KMS-11 (cell line): ENCODE measurements around the gene C12orf56.

ENCODE experiments used
- H2AFZ ChIP-seq: fragments of 200-600 bp; sonication (generic); 2 replicates; pipeline ENCODE4 v1.6.1; 2016; ENCODE audit warnings: antibody characterized with exemption, mixed run types, low read depth
- H3K27ac ChIP-seq: fragments of 200-600 bp; sonication (generic); 2 replicates; pipeline ENCODE4 v1.6.1; 2016; ENCODE audit warnings: mild to moderate bottlenecking, mixed run types
- H3K27me3 ChIP-seq: fragments of 200-600 bp; sonication (generic); 2 replicates; pipeline ENCODE4 v1.6.1; 2017; ENCODE audit warnings: mild to moderate bottlenecking, low read depth, mixed run types, moderate library complexity; ENCODE audit not compliant: insufficient read depth
- H3K36me3 ChIP-seq: fragments of 200-600 bp; sonication (generic); 2 replicates; pipeline ENCODE4 v1.6.1; 2017; ENCODE audit warnings: mild to moderate bottlenecking, mixed run types; ENCODE audit not compliant: insufficient read depth
- H3K4me1 ChIP-seq: fragments of 200-600 bp; sonication (generic); 2 replicates; pipeline ENCODE4 v1.6.1; 2016; ENCODE audit warnings: mild to moderate bottlenecking, low read depth, mixed run types; ENCODE audit not compliant: poor library complexity, severe bottlenecking
- H3K4me2 ChIP-seq: fragments of 200-600 bp; sonication (generic); 2 replicates; pipeline ENCODE4 v1.7.0; 2016; ENCODE audit warnings: mild to moderate bottlenecking, mixed run types
- H3K4me3 ChIP-seq: fragments of 200-600 bp; sonication (generic); IDR thresholded peaks from 2 replicates; pipeline ENCODE4 v1.6.1; 2017; ENCODE audit warnings: low read depth, low read length, mixed read lengths; ENCODE audit not compliant: insufficient read depth
- H3K79me2 ChIP-seq: fragments of 200-600 bp; sonication (generic); 2 replicates; pipeline ENCODE4 v1.6.1; 2016; ENCODE audit warnings: low read depth, mixed run types; ENCODE audit not compliant: insufficient read depth
- H3K9ac ChIP-seq: fragments of 200-600 bp; sonication (generic); 2 replicates; pipeline ENCODE4 v1.6.1; 2016; ENCODE audit warnings: mild to moderate bottlenecking, mixed run types
- H4K20me1 ChIP-seq: fragments of 200-600 bp; sonication (generic); 2 replicates; pipeline ENCODE4 v1.6.1; 2016; ENCODE audit warnings: mild to moderate bottlenecking, mixed run types; ENCODE audit not compliant: insufficient read depth
- CTCF ChIP-seq: fragments of 200-600 bp; sonication (generic); conservative IDR thresholded peaks from 2 replicates; pipeline ENCODE4 v1.6.1; 2017; ENCODE audit warnings: low read depth, mild to moderate bottlenecking, antibody characterized with exemption, low read length, moderate library complexity, mixed read lengths

The C12orf56 gene

GRCh38 chr12:64400041-64400440 is 9.5 kb upstream of the C12orf56 start:
- H2AFZ ChIP-seq: no peak overlapping the region
- H3K27ac ChIP-seq: no peak overlapping the region
- no peaks in the 10 kb centered on the region for H3K27me3 ChIP-seq
- no peak overlapping the region for H3K4me2 ChIP-seq
- H3K79me2 ChIP-seq: peaks cover 9% of the 10 kb centered on the region; the same call in 1 of the 2 replicates
- TF ChIP-seq CTCF: no peak
- H4K20me1 ChIP-seq: no peaks in the 10 kb centered on the region
- no peaks in the 10 kb centered on the region for H3K36me3 ChIP-seq
- no peak overlapping the region for H3K9ac ChIP-seq
- peaks cover 7% of the 10 kb centered on the region for H3K4me1 ChIP-seq
- no peak overlapping the region for H3K4me3 ChIP-seq

- TF ChIP-seq CTCF: no peak
- H3K4me1 ChIP-seq: no peaks in the 10 kb centered on the region
- no peak overlapping the region for H3K4me3 ChIP-seq
- no peaks in the 10 kb centered on the region for H4K20me1 ChIP-seq
- no peak overlapping the region for H3K27ac ChIP-seq
- no peak overlapping the region for H3K4me2 ChIP-seq
- no peaks in the 10 kb centered on the region for H3K27me3 ChIP-seq
- H3K79me2 ChIP-seq: no peaks in the 10 kb centered on the region
- no peaks in the 10 kb centered on the region for H3K36me3 ChIP-seq
- no peak overlapping the region for H2AFZ ChIP-seq
- H3K9ac ChIP-seq: no peak overlapping the region
These were observed 5.2 kb upstream of the C12orf56 start for GRCh38 chr12:64395739-64396138.

DNA sequence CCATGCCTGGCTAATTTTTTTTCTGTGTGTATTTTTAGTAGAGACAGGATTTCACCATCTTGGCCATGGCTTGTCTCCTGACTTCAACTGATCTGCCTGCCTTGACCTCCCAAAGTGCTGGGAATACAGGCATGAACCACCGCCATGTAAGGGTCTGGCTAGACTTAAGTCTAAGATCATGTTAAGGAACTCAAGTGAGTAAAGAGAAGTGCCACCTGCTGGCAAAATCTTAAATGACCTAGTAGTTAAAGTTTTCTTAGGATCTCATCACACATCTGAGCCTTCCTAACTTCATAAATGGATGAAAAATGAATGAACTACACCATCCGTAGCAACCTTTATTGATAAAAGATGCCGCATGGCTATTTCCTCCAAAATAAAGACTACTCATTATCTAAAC is 1.7 kb upstream of the C12orf56 start:
- TF ChIP-seq CTCF: peak; percentile 65
- Histone ChIP-seq H3K36me3 (no peaks in the 10 kb centered on the region), H2AFZ (no peak overlapping the region)

GRCh38 chr12:64389154-64389553 is 1.4 kb downstream of the C12orf56 start:
- H3K9ac ChIP-seq: no peak overlapping the region
- H2AFZ ChIP-seq: no peak overlapping the region
- no peaks in the 10 kb centered on the region for H3K4me1 ChIP-seq
- TF ChIP-seq CTCF: no peak
- no peaks in the 10 kb centered on the region for H3K27me3 ChIP-seq
- H4K20me1 ChIP-seq: no peaks in the 10 kb centered on the region
- H3K27ac ChIP-seq: no peak overlapping the region
- H3K79me2 ChIP-seq: no peaks in the 10 kb centered on the region
- H3K4me3 ChIP-seq: no peak overlapping the region
- H3K36me3 ChIP-seq: no peaks in the 10 kb centered on the region
- H3K4me2 ChIP-seq: no peak overlapping the region

More for the DNA sequence above, 1.7 kb upstream of the C12orf56 start:
- Histone ChIP-seq H3K4me3 (no peak overlapping the region), H3K4me2 (no peak overlapping the region), H4K20me1 (no peaks in the 10 kb centered on the region), H3K4me1 (no peaks in the 10 kb centered on the region), H3K9ac (no peak overlapping the region), H3K27ac (no peak overlapping the region), H3K79me2 (no peaks in the 10 kb centered on the region), H3K27me3 (no peaks in the 10 kb centered on the region)
